ENCODE data around the gene RPL28.

RPL28 gene

DNA sequence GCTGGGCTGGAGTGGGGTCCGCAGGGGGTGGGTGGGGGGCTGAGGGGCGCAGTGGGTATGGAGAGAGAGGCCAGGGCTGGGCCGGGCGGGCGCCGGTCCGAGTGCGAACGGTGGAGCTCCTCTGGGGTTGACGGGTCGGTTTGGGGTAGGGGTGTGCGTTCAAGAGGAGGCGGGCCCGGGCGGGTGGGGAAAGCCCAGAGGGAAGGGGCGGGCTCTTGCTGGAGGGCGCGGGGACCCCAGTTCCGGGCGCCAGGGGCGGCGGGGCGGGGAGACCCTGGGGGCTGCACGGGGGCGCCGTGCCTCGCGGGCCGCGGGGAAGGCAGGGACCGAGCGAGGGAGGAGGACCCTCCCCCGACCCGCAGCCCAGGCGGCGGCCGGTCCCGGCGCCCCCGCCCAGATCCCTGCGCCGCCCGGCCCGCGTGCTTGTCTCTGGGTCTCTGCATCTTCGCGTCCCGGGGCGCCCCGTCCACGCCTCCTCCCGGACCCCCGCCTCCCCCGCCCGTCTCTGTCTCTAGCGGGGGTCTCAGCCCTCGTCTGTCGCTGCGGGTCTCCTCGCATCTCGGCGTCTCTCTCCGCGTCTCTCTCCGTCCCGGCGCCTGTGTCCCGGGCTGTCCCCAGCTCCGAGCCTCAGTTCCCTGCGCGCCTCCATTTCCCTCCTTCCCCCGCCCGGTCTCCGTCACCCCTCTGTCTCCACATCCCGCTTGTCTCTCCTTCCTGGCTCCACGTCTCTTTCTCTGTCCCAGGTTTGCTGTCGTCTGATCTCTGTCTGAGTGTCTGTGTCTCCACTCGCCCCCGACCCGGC, 65.6 kb downstream of the RPL28 start:
- ATAC-seq (replicated peaks; ENCODE audit: extremely low read depth, poor library complexity, severe bottlenecking) (peak; percentile 21), DNase-seq (ENCODE audit: low spot score in 2 of 2) (no peak)
- no peak overlapping the region for H3K27ac Mint-ChIP-seq (ENCODE audit: low read depth)
- no peaks in the 10 kb centered on the region for H3K9me3 Mint-ChIP-seq
- peaks cover 17% of the 10 kb centered on the region for H3K4me1 Mint-ChIP-seq
- H3K36me3 Mint-ChIP-seq (ENCODE audit: insufficient read depth) = peaks cover 5% of the 10 kb centered on the region
- peaks cover 25% of the 10 kb centered on the region for H3K27me3 Mint-ChIP-seq
- peak overlapping the region; percentile 51 for H3K4me3 Mint-ChIP-seq

- Mint-ChIP-seq H3K9me3 (no peaks in the 10 kb centered on the region), H3K27me3 (peaks cover 25% of the 10 kb centered on the region), H3K36me3 (ENCODE audit: insufficient read depth) (peaks cover 5% of the 10 kb centered on the region), H3K27ac (ENCODE audit: low read depth) (no peak overlapping the region), H3K4me1 (peaks cover 17% of the 10 kb centered on the region), H3K4me3 (peak overlapping the region; percentile 35)
- DNase-seq (ENCODE audit: low spot score in 2 of 2) = no peak
- ATAC-seq (replicated peaks; ENCODE audit: extremely low read depth, poor library complexity, severe bottlenecking) = peak; percentile 16
These were observed 66.4 kb downstream of the RPL28 start for GRCh38 chr19:55451965-55452748.

Data from central memory CD8-positive, alpha-beta T cell (primary cell).